Keratinocyte (primary cell): Measurements from ENCODE around the gene RPS2.

Source experiments
- CTCF ChIP-seq, 3 experiments: IDR thresholded peaks in 1 of 3; conservative IDR thresholded peaks in 1 of 3; optimal IDR thresholded peaks in 1 of 3; 2 replicates in 2 of 3; 3 replicates in 1 of 3; pipeline versions ENCODE3 to v1.5.1; 2011; ENCODE audit warnings: low read length in 3 of 3, mild to moderate bottlenecking in 3 of 3, moderate library complexity in 2 of 3, control low read depth in 1 of 3, inconsistent platforms in 1 of 3; ENCODE audit not compliant: insufficient read depth in 2 of 3; ENCODE audit errors: extremely low read depth in 1 of 3
- EZH2 ChIP-seq: IDR thresholded peaks from one replicate; pipeline ENCODE4 v1.6.1; 2012; ENCODE audit warnings: inconsistent platforms, mild to moderate bottlenecking, low read length, moderate library complexity

- no peak for TF ChIP-seq CTCF (optimal IDR thresholded peaks at IDR 0.05 in 1 of 3, IDR thresholded peaks at IDR 0.05 in 1 of 3, conservative IDR thresholded peaks at IDR 0.05 in 1 of 3; ENCODE audit: extremely low read depth in 1 of 3, insufficient read depth in 2 of 3, low read length in 3 of 3)
- TF ChIP-seq EZH2: no peak
Observed at GRCh38 chr16:2005646-2006045, 41.0 kb upstream of the RPS2 start.
